K562 (cell line): ENCODE measurements around the gene COPS8. TPM values are rescaled to one million over a fixed set of nuclear protein-coding genes. Genes with fewer than 3 reads are reported as not detected.

Experiments used
- ATAC-seq: fragments of 200-7000 bp; cut with Tn5 transposase; 3 replicates; pipeline ENCODE4 v1.9.1; 2020; ENCODE audit warnings: moderate library complexity
- BruUV-seq: library from RNA; stranded (reverse); fragments of 400-500 nt; replicated peaks from 2 replicates; lab custom pipeline; 2021; lab: Mats Ljungman, UMichigan
- CTCF ChIA-PET: fragments of 300-600 bp; formaldehyde crosslinking; extraction: SDS; loops from one replicate; lab custom pipeline; 2021; ENCODE audit warnings: low intra/inter-chr PET ratio; lab: Yijun Ruan, JAX
- POLR2A ChIA-PET: fragments of 300-600, 350-650 bp; sonication (Branson Sonifier 250); formaldehyde crosslinking; extraction: SDS; loops from one replicate; lab custom pipeline; 2021; ENCODE audit warnings: antibody characterized with exemption, inconsistent platforms; lab: Yijun Ruan, JAX
- DNase-seq, 4 experiments: peaks; one replicate each; pipeline versions ENCODE4 v3.0.0 to v3.0.0-alpha.2; 2011 to 2018; ENCODE audit warnings: low spot score in 3 of 4, mixed read lengths in 3 of 4; ENCODE audit errors: extremely low read depth in 1 of 4
- FAIRE-seq: peaks from 2 replicates; lab custom pipeline; 2011; peaks lifted over from hg19 to GRCh38; lab: Jason Lieb, UNC
- H2AFZ ChIP-seq: 2 replicates; pipeline ENCODE4 v1.6.0; 2011; ENCODE audit warnings: low read depth, low read length, control low read depth, inconsistent platforms
- H3K27ac ChIP-seq: fragments of 200-600 bp; 3 replicates; pipeline ENCODE4 v1.8.0; 2011; ENCODE audit warnings: low read depth, mild to moderate bottlenecking, control low read depth, inconsistent platforms, low read length, moderate library complexity, mixed read lengths; ENCODE audit errors: extremely low read depth
- H3K27me3 ChIP-seq, 2 experiments: fragments of 300-600 bp in 1 of 2; 2 replicates in 1 of 2; 3 replicates in 1 of 2; pipeline versions ENCODE4 v1.6.0 to v1.8.0; 2011; ENCODE audit warnings: inconsistent platforms in 2 of 2, low read length in 2 of 2, mild to moderate bottlenecking in 1 of 2, mixed read lengths in 1 of 2, moderate library complexity in 1 of 2; ENCODE audit not compliant: control insufficient read depth in 2 of 2, insufficient read depth in 2 of 2
- H3K36me3 ChIP-seq: fragments of 300-600 bp; 3 replicates; pipeline ENCODE4 v1.8.0; 2011; ENCODE audit warnings: mild to moderate bottlenecking, low read length, inconsistent platforms; ENCODE audit not compliant: control insufficient read depth, insufficient read depth
- H3K4me1 ChIP-seq, 2 experiments: fragments of 200-600 bp in 1 of 2; replicated peaks in 1 of 2; 2 replicates in 1 of 2; 3 replicates in 1 of 2; pipeline versions ENCODE4 v1.5.1 to v1.8.0; 2011; ENCODE audit warnings: inconsistent platforms in 2 of 2, low read length in 2 of 2, mild to moderate bottlenecking in 1 of 2, mixed read lengths in 1 of 2, moderate library complexity in 1 of 2; ENCODE audit not compliant: control insufficient read depth in 2 of 2, insufficient read depth in 2 of 2
- H3K4me2 ChIP-seq: 2 replicates; pipeline ENCODE4 v1.6.1; 2011; ENCODE audit warnings: low read length, control low read depth, inconsistent platforms, mixed read lengths; ENCODE audit not compliant: insufficient read depth
- H3K4me3 ChIP-seq: fragments of 200-600 bp; sonication (generic), shearing (Covaris generic); 2 replicates; pipeline ENCODE4 v1.5.1; 2016; ENCODE audit warnings: control low read depth, inconsistent platforms
- H3K79me2 ChIP-seq: fragments of 200-600 bp; 3 replicates; pipeline ENCODE4 v1.8.0; 2011; ENCODE audit warnings: low read length, inconsistent platforms; ENCODE audit not compliant: control insufficient read depth, insufficient read depth
- H3K9ac ChIP-seq, 2 experiments: 2 replicates each; pipeline versions ENCODE4 v1.6.0 to v1.6.1; 2011; ENCODE audit warnings: low read depth in 2 of 2, low read length in 2 of 2, control low read depth in 1 of 2, inconsistent platforms in 1 of 2, mild to moderate bottlenecking in 1 of 2, mixed read lengths in 1 of 2; ENCODE audit not compliant: insufficient read depth in 1 of 2
- H3K9me1 ChIP-seq: one replicate; pipeline ENCODE4 v1.6.0; 2011; ENCODE audit warnings: inconsistent platforms, mild to moderate bottlenecking, low read length, moderate library complexity; ENCODE audit not compliant: control insufficient read depth, insufficient read depth
- H3K9me3 ChIP-seq: replicated peaks from 2 replicates; pipeline ENCODE4 v1.5.1; 2011; ENCODE audit warnings: low read depth, low read length, inconsistent platforms; ENCODE audit not compliant: control insufficient read depth, insufficient read depth
- H4K20me1 ChIP-seq: replicated peaks from 2 replicates; pipeline ENCODE4 v1.6.1; 2011; ENCODE audit warnings: low read length, inconsistent platforms, mixed read lengths; ENCODE audit not compliant: control insufficient read depth, insufficient read depth
- CBX3 ChIP-seq, 2 experiments: IDR thresholded peaks; 1 replicate in 1 of 2; 2 replicates in 1 of 2; pipeline ENCODE4 v1.6.1; 2012; ENCODE audit warnings: inconsistent platforms in 2 of 2, low read length in 2 of 2, borderline replicate concordance in 1 of 2, control low read depth in 1 of 2
- ELF2 ChIP-seq: fragments of 250-450 bp; sonication (Bioruptor Pico); IDR thresholded peaks from 2 replicates; pipeline ENCODE4 v1.5.0; 2021; ENCODE audit warnings: mild to moderate bottlenecking
- ELK1 ChIP-seq: sonication (generic); formaldehyde crosslinking; IDR thresholded peaks from 2 replicates; pipeline ENCODE4 v1.8.1; 2022; ENCODE audit warnings: missing genetic modification reagents
- HDAC8 ChIP-seq: fragments of 450-650 bp; IDR thresholded peaks from 2 replicates; pipeline ENCODE4 v1.6.1; 2016; ENCODE audit warnings: mild to moderate bottlenecking, missing genetic modification characterization, moderate library complexity, missing compliant biosample characterization
- MCM3 ChIP-seq: fragments of 450-650 bp; IDR thresholded peaks from 2 replicates; pipeline ENCODE4 v1.6.1; 2016
- PHB2 ChIP-seq: fragments of 450-650 bp; IDR thresholded peaks from 2 replicates; pipeline ENCODE4 v1.6.1; 2017; ENCODE audit warnings: low read depth
- RBM17 ChIP-seq: fragments of 200-400 bp; formaldehyde crosslinking; IDR thresholded peaks from 2 replicates; pipeline ENCODE4 v1.6.1; 2017; ENCODE audit warnings: low read depth, mild to moderate bottlenecking, low read length, borderline replicate concordance
- SFPQ ChIP-seq: fragments of 200-400 bp; formaldehyde crosslinking; IDR thresholded peaks from 2 replicates; pipeline ENCODE4 v1.6.1; 2017; ENCODE audit warnings: mild to moderate bottlenecking, low read depth, low read length, moderate library complexity
- TRIM28 ChIP-seq: fragments of 450-650 bp; IDR thresholded peaks from 2 replicates; pipeline ENCODE4 v1.6.1; 2017
- in situ Hi-C: fragments of 300-500 bp; cut with MboI; formaldehyde crosslinking; loops from 4 replicates; pipeline ENCODE4 v1.15.0; 2018; ENCODE audit warnings: inconsistent platforms, mixed read lengths
- intact Hi-C: fragments of 100-400 bp; cut with micrococcal nuclease; formaldehyde crosslinking; loops from 2 replicates; pipeline ENCODE4 v1.14.2; 2022
- polyA plus RNA-seq, 8 experiments: library from polyadenylated mRNA; depleted of rRNA in 4 of 8; stranded (reverse) in 5 of 8; unstranded in 3 of 8; fragments of >200 nt; fragmentation: Nextera tagmentation in 2 of 8; fragmentation: Illumina TruSeq in 1 of 8; extraction: Ambion mirVana in 2 of 8; extraction: Trizol in 1 of 8; gene quantifications; 2 replicates each; pipeline versions ENCODE4 v1.2.1 to v1.2.3, GENCODE V29; 2011 to 2014; ENCODE audit warnings: inconsistent platforms in 1 of 8, missing spikeins in 1 of 8
- total RNA-seq, 7 experiments: library from RNA; depleted of rRNA in 6 of 7; stranded (reverse); fragments of >200 nt in 6 of 7; fragmentation: Illumina TruSeq in 2 of 7; extraction: Trizol in 2 of 7; gene quantifications; 2 replicates each; pipeline versions ENCODE4 v1.2.1 to v1.2.3, GENCODE V29; 2011 to 2021; ENCODE audit warnings: low replicate concordance in 1 of 7

COPS8 gene
- total and polyA plus RNA-seq, 9 of the 15 experiments (the other 6 are each of a cell fraction or from before 2014, with no cell fraction given), result 28.2 to 97.3 (median 58.9) TPM

- Histone ChIP-seq H3K27me3 (no peaks in the 10 kb centered on the region; a peak in 1 of 5 replicates), H3K4me2 (no peak overlapping the region), H3K27ac (no peak overlapping the region), H3K4me1 (no peaks in the 10 kb centered on the region), H4K20me1 (no peaks in the 10 kb centered on the region), H3K79me2 (no peaks in the 10 kb centered on the region), H3K36me3 (no peaks in the 10 kb centered on the region), H2AFZ (no peak overlapping the region), H3K4me3 (no peak overlapping the region), H3K9me3 (no peaks in the 10 kb centered on the region), H3K9me1 (no peaks in the 10 kb centered on the region), H3K9ac (no peak overlapping the region)
- intact Hi-C loops, result no loop called here
- ATAC-seq (no peak), DNase-seq (peak in 1 of 4 experiments; percentile 6), FAIRE-seq (no peak)
- ChIA-PET POLR2A (no interaction called here), CTCF (no interaction called here)
- in situ Hi-C loops, result no loop called here
- no peak for TF ChIP-seq PHB2
- no peak for TF ChIP-seq RBM17
- TF ChIP-seq ELK1, result no peak
- TF ChIP-seq HDAC8 (tag), result no peak
- no peak for TF ChIP-seq ELF2 (CRISPR knock-in tag)
- TF ChIP-seq CBX3 (IDR thresholded peaks at IDR 0.05; ENCODE audit: borderline replicate concordance in 1 of 2, low read length in 2 of 2), result peak in 1 of 2 experiments; percentile 71; a peak in 2 of 3 replicates
- TF ChIP-seq MCM3, result no peak
- TF ChIP-seq TRIM28, result 0 out of 2 replicates have a peak, but pooled peaks have one; percentile 45
- TF ChIP-seq SFPQ, result no peak
- BruUV-seq, result no TSS peak
These were observed 61.6 kb downstream of the COPS8 start for GRCh38 chr2:237147317-237147716.
